ENCODE data around the gene TNFSF4. TPM values are rescaled to one million over a fixed set of nuclear protein-coding genes. Genes with fewer than 3 reads are reported as not detected.

Gene TNFSF4
- total RNA-seq, 1 experiment from 2014 or later = 0.89 TPM

GRCh38 chr1:173187671-173188237, 19.4 kb downstream of the TNFSF4 start:
- no peak for DNase-seq (ENCODE audit: low read depth, low spot score)
- no peaks in the 10 kb centered on the region for H3K79me2 ChIP-seq (ENCODE audit: insufficient read depth, low read length)
- ATAC-seq = 0 out of 2 replicates have a peak, but pooled peaks have one; percentile 41
- H3K27me3 ChIP-seq (ENCODE audit: insufficient read depth, low read length) = no peaks in the 10 kb centered on the region
- intact Hi-C loops (cut with micrococcal nuclease) = no loop called here
- H3K4me2 ChIP-seq (ENCODE audit: low read length) = no peak overlapping the region
- CTCF ChIA-PET = no interaction called here
- no peak overlapping the region for H3K27ac ChIP-seq (ENCODE audit: low read depth, low read length)
- no peaks in the 10 kb centered on the region for H3K9me3 ChIP-seq (ENCODE audit: control insufficient read depth in 1 of 2, insufficient read depth in 1 of 2, low read depth in 1 of 2, low read length in 2 of 2)
- no peak overlapping the region for H3K9ac ChIP-seq (ENCODE audit: low read length)
- RAD21 ChIA-PET (ENCODE audit: low non-redundant PET in 1 of 2, low total read pairs in 2 of 2, uncharacterized antibody in 2 of 2, unreplicated experiment in 2 of 2) = interaction anchor here in 1 of 2 experiments (0.6 kb wide), 1 partner anchor 185 kb away, joined by 3 read pairs; no protein-coding TSS in a partner anchor
- H3K36me3 ChIP-seq (ENCODE audit: control insufficient read depth in 1 of 2, insufficient read depth in 2 of 2, low read length in 2 of 2) = no peaks in the 10 kb centered on the region
- no peaks in the 10 kb centered on the region for H3K9me2 ChIP-seq (ENCODE audit: insufficient read depth)
- peak overlapping the region; percentile 13 for H2AFZ ChIP-seq (ENCODE audit: low read depth, low read length, poor library complexity, severe bottlenecking)
- POLR2A ChIA-PET = no interaction called here
- peaks cover 16 to 22% of the 10 kb centered on the region in 2 experiments; a peak in 3 of 4 replicates for H3K4me1 ChIP-seq (ENCODE audit: control insufficient read depth in 1 of 2, insufficient read depth in 2 of 2, low read length in 2 of 2)
- no TSS peak for BruUV-seq (replicated peaks)
- H3K4me3 ChIP-seq (replicated peaks in 1 of 2; ENCODE audit: low read depth in 1 of 2, low read length in 2 of 2) = no peak overlapping the region
- H4K20me1 ChIP-seq (ENCODE audit: insufficient read depth) = no peaks in the 10 kb centered on the region
- TF ChIP-seq, protein P1, sequence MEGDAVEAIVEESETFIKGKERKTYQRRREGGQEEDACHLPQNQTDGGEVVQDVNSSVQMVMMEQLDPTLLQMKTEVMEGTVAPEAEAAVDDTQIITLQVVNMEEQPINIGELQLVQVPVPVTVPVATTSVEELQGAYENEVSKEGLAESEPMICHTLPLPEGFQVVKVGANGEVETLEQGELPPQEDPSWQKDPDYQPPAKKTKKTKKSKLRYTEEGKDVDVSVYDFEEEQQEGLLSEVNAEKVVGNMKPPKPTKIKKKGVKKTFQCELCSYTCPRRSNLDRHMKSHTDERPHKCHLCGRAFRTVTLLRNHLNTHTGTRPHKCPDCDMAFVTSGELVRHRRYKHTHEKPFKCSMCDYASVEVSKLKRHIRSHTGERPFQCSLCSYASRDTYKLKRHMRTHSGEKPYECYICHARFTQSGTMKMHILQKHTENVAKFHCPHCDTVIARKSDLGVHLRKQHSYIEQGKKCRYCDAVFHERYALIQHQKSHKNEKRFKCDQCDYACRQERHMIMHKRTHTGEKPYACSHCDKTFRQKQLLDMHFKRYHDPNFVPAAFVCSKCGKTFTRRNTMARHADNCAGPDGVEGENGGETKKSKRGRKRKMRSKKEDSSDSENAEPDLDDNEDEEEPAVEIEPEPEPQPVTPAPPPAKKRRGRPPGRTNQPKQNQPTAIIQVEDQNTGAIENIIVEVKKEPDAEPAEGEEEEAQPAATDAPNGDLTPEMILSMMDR (IDR thresholded peaks at IDR 0.05 in 2 of 3, conservative IDR thresholded peaks at IDR 0.05 in 1 of 3; ENCODE audit: borderline replicate concordance in 1 of 3, insufficient read depth in 1 of 3, low read depth in 2 of 3, low read length in 2 of 3) = peak in 2 of 3 experiments; percentile 11 to 32; a peak in 2 of 6 replicates
- TF ChIP-seq, protein P2, sequence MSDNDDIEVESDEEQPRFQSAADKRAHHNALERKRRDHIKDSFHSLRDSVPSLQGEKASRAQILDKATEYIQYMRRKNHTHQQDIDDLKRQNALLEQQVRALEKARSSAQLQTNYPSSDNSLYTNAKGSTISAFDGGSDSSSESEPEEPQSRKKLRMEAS (IDR thresholded peaks at IDR 0.05) = no peak
- TF ChIP-seq RAD21 (IDR thresholded peaks at IDR 0.05; ENCODE audit: low read depth) (peak; percentile 23; the same call in 1 of the 2 replicates), ATF3 (IDR thresholded peaks at IDR 0.05) (no peak)

- no peaks in the 10 kb centered on the region for H3K9me2 ChIP-seq (ENCODE audit: insufficient read depth)
- H3K27me3 ChIP-seq (ENCODE audit: insufficient read depth, low read length) = no peaks in the 10 kb centered on the region
- H3K9me3 ChIP-seq (ENCODE audit: control insufficient read depth in 1 of 2, insufficient read depth in 1 of 2, low read depth in 1 of 2, low read length in 2 of 2) = no peaks in the 10 kb centered on the region
- no peaks in the 10 kb centered on the region for H3K79me2 ChIP-seq (ENCODE audit: insufficient read depth, low read length)
- no peak for DNase-seq (ENCODE audit: low read depth, low spot score)
- no peak for ATAC-seq
- no TSS peak for BruUV-seq (replicated peaks)
- H3K4me3 ChIP-seq (replicated peaks in 1 of 2; ENCODE audit: low read depth in 1 of 2, low read length in 2 of 2) = no peak overlapping the region
- H3K36me3 ChIP-seq (ENCODE audit: control insufficient read depth in 1 of 2, insufficient read depth in 2 of 2, low read length in 2 of 2) = no peaks in the 10 kb centered on the region
- ChIA-PET RAD21 (ENCODE audit: low non-redundant PET in 1 of 2, low total read pairs in 2 of 2, uncharacterized antibody in 2 of 2, unreplicated experiment in 2 of 2) (no interaction called here), CTCF (no interaction called here), POLR2A (no interaction called here)
- H3K9ac ChIP-seq (ENCODE audit: low read length) = no peak overlapping the region
- no peak overlapping the region for H2AFZ ChIP-seq (ENCODE audit: low read depth, low read length, poor library complexity, severe bottlenecking)
- intact Hi-C loops (cut with micrococcal nuclease) = no loop called here
- H3K27ac ChIP-seq (ENCODE audit: low read depth, low read length) = no peak overlapping the region
- no peaks in the 10 kb centered on the region for H3K4me1 ChIP-seq (ENCODE audit: control insufficient read depth in 1 of 2, insufficient read depth in 2 of 2, low read length in 2 of 2)
- no peak overlapping the region for H3K4me2 ChIP-seq (ENCODE audit: low read length)
- TF ChIP-seq JUND (IDR thresholded peaks at IDR 0.05) = no peak
- no peak for TF ChIP-seq CEBPB (IDR thresholded peaks at IDR 0.05; ENCODE audit: low read depth)
- TF ChIP-seq, protein P2 (IDR thresholded peaks at IDR 0.05) = no peak
- H4K20me1 ChIP-seq (ENCODE audit: insufficient read depth) = no peaks in the 10 kb centered on the region
Observed at GRCh38 chr1:173181791-173182190, 25.3 kb downstream of the TNFSF4 start.
